ENCODE data around the gene PAK5.
"Not testable (repeated sequence)": the region's sequence is repeated elsewhere in the genome, so short reads cannot be mapped to it uniquely, and the experiment has no call there.

The PAK5 gene

DNA sequence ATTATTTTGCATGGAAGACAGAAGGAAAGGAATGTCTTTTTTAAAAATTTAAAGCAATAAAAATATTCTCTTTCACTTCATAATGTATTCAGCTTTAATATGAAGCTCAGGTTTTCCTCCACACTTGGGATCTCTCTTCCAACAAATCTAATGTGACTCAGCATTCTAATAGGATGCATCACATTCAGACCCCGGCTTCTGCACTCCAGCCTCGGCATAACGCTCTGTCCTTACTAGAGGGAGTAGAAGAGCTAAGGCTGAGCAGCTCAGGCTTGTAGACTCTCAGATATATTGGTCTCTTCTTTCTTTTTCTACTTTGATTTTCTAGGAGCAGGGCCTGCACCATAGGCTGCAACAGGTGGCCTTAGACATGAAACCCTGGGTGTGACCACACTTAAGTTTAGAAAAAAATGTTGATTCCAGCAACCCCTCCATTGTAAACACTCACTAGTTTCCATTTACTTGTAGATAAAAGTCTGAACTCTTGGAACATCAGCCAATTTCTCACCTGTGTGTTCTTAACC, 161.7 kb downstream of the PAK5 start:
- no peak for FAIRE-seq

DNA sequence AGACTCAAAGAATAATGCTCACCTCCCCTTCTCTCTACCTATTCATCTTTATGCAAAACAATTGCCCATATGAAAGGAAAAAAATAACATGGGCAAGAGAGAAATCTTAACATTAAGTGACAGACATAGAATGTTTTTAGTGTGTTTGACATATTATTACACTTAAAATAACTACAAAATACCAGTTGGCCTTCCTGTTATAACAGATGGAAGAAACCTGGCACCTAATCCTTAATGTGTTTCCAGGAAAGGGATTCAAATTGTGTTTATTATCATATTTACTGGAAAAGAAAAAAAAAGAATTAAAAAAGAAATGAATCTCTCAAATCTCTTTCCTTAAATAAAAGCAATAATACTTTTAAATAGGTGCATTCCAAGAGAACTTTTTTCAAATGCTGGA, 165.9 kb downstream of the PAK5 start:
- FAIRE-seq, result no peak

DNA sequence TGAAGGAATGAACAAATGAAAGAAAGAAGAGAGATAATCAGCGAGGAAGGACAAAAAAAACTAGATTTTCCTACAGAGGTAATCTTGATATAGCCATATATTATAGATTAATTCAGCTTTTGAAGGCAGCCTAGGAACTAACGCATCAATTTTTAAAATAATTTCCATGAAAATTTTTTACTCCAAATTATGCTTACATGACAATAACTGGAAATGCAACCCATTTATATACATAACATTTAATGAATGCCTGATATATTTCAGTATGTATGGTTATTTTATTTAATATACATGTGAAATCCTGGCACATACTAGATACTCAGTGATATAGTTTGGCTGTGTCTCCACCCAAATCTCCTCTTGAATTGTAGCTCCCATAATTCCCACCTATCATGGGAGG, 166.8 kb downstream of the PAK5 start:
- no peak for FAIRE-seq

DNA sequence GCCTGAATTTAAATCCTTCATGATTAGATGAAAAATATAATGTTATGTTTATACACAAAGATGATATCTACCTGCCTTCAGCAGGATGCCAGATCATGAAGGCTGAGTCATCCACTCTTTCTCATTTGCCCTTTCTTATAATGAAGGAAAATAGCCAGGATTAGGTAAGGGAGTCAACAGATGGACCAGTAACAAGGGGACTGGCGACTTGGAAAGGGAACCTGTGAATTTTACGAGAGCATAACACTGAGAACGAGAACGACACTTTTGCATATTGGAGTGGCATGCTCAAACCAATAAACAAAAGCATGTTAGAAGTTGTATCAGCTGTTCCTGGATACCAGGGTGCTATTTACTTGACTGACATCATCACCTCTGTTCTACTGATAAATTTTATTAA, 170.5 kb downstream of the PAK5 start:
- no peak for FAIRE-seq

DNA sequence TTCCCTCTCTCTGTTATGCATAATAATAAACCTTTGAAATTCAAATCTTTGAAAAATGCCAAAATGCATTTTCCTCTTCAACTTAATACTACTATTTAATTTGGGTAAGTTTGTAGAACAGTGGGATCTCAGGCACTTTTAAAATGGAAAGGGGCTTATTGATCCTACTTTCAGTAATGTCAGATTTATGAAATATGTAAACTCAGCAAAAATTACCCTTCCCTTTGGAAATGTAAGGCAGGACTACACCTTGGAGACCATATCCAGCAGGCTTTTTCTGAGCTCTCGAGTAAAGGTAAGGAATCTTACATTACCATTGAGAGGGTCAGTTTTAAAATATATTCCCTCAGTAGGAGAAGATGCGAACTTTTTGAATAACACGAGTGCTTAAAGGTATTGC, 175.5 kb downstream of the PAK5 start:
- FAIRE-seq, result no peak

DNA sequence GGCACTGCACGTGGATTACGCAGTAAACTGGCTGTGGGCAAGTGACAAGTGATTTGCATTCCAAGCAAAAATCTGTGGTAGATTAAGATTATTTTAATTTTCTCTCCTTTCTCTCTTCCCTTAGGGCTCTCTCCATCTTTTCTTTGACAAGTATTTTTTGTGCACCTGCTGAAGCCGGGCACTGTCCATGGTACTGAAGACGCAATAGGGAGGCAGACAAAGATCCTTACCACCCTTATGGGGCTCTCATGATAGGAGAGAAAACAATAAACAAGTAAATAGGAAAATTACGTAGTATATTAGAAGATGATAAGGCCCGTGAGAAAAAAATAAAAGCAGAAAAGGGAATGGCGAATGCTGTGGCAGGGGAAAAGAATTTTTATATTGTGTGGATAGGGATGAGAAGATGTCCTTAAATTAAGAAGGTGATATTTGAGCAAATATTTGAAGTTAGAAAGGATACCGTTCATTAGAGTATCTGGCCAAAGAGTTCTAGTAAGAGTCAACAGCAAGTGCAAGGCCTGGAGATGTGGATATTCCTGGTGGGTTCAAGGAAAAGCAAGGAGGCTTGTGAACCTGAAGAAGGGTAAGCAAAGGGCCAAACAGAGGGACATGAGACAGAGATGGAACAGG, 178.5 kb downstream of the PAK5 start:
- no peak for FAIRE-seq

DNA sequence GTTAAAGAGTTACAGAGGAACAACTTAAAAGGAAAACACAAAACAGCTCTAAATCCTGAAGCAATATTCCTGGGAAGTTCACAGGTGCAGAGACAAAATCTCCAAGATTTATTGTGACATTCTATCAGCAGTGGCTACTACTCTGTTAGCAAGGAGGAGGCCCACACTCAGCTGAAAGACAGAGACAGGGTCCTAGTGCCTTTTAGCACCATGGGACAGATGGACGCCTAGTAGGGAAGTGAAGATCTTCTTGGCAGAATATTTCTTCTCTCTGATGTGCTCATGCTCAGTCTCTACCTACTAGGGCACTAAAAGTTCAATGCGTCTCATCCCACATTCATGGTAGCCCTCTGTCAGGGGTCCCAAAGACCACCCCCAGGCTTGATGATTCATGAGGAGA, 191.1 kb downstream of the PAK5 start:
- no peak for FAIRE-seq

DNA sequence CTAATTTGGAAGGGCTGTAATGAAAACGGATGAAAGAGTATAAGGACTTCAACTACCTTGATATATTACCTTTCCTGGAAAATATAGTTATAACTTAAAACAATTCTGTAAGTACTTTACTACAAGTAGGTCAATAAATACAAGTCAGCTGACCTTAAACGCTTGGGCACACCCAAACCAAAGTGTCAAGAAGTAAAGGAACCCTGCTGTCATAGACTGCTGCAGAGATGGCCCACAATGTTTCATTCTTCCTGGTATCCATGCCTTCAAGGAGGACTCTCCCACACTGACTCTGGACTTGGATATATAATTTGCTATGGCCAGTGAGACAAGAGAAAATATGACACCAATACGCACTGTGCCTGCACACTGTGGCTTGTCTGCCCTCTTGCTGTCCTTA, 192.5 kb downstream of the PAK5 start:
- FAIRE-seq, result no peak

DNA sequence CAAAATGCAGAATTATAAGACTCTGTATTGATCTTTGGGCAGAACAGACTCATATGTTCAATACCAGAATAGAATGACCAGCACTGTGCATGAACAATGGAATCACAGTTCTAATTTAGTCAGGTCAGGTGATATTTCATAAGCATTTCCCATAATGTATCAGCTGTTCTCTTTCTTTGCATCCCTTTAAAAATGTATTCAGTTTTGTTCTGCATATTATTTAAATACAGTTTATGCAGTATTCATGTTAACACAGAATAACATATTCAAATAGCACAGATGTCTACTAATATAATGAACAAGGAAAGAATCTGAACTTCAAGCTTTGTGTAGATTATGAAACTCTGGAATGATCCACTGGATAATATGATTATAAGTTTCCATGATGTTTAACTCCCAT, 196.0 kb downstream of the PAK5 start:
- no peak for FAIRE-seq

DNA sequence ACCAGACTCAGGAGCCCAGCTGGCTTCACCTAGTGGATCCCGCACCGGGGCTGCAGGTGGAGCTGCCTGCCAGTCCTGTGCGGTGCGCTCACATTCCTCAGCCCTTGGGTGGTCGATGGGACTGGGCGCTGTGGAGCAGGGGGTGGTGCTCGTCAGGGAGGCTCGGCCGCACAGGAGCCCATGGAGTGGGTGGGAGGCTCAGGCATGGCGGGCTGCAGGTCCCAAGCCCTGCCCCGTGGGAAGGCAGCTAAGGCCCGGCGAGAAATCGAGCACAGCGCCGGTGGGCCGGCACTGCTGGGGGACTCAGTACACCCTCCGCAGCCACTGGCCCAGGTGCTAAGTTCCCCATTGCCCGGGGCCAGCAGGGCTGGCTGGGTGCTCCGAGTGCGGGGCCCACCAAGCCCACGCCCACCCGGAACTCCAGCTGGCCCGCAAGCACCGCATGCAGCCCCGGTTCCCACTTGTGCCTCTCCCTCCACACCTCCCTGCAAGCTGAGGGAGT, 197.3 kb downstream of the PAK5 start:
- not testable (repeated sequence) for FAIRE-seq

DNA sequence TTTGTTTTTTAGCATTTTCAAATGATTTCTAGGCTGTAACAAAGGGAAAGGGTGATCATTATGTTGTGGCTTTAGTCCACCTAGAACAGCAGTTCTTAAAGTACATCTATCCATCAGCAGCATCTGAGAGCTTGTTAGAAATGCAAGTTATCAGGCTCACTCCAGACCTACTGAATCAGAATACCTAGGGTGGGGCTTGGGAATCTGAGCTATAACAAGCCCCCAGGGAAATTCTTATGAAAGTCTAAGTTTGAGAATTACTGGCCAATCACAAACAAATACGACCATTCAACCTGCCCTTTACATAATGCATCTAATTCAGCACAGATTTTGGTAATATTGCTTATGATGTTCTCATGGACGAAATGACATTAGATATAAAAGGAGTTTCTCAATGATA, 201.0 kb downstream of the PAK5 start:
- FAIRE-seq, result no peak

DNA sequence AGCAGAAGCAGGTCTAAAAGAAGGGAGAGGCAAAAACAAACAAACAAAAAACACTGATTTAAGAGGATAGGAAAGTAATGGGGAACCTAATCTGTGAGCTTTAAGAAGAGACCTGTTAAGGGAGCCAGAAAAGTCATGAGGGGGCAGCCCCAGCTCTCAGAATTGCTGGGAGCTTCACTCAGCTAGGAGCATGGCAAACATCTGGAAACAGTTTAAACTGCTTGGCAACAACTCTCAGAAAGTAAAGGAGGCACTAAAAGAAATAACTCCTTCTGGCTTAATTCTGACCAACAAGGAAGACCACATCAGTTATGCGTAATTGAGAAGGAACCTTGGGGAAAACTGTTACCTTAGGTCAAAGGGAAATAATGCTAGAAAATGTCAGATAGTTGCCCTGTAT, 203.1 kb downstream of the PAK5 start:
- FAIRE-seq, result no peak

DNA sequence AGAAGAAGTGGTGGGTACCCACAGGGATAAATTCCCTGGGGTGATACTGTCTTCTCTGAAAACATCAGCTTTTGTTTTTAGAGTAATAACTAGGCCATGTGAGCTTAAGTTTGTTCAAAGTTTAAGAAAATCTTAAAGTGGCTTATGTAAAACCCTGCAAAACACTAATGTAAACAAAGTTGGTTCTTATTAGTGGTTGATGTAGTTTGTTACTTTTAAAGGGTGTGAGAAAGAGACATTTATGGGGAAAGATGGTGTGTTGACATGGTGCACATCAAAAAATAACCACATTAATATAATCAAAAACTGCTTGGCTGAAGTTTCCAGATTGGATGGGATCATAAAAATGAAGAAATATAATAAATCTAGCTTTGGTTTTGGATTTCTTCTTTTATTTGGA, 204.5 kb downstream of the PAK5 start:
- FAIRE-seq, result no peak

DNA sequence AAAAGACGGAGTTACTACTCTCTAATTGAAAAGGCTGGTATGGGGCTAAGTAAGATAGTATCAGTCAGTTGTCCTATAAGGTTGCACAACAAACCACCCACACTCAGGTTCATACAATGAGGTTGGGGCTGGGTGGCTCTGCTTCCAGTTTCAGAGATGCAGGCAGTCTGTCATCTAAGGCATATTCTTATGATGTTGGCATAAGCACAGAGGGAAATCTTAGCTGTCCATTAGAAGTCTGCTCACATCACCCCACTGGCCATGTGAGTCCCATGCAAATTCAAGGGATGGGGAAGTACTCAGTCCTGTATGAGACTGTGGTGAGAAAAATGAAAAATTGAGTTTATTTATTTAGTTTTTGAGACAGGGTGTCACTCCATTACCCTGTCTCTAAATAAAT, 205.9 kb downstream of the PAK5 start:
- no peak for FAIRE-seq

DNA sequence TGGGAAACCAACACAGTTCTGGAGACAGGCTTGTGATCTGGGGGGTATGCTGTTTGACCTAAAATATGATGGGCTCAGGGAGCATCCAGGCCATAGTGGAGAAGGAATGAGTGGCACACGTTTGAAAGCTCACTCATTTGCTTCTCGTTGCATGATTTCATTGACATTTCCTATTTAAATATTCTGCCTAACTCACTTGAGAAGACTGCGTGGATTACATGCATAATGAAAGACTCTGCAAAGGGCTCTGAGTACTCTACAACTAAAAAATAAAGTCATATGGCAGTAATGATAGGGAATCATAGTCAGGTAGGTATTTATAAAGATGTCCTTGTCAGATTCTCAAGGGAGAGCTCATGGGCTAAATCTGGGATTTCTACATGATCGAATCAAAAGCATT, 206.6 kb downstream of the PAK5 start:
- no peak for FAIRE-seq

DNA sequence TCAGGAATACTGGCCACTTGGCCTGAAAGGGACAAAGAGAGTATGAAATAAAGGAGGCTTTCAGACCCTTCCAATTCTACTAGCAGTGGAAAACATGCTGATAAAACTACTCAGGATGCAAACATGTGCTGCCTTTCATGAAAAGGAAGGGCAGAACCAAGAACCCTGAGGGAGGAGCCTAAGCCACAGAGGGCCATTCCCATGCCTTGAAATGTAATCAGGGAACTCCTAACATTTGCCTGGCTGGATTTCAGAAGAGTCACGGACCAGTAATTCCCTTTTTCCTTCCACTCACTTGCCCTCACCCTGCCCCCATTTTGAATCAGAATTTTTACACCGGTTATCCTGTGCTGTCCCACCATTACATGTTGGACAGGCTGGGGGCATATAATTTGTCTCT, 208.3 kb downstream of the PAK5 start:
- no peak for FAIRE-seq

DNA sequence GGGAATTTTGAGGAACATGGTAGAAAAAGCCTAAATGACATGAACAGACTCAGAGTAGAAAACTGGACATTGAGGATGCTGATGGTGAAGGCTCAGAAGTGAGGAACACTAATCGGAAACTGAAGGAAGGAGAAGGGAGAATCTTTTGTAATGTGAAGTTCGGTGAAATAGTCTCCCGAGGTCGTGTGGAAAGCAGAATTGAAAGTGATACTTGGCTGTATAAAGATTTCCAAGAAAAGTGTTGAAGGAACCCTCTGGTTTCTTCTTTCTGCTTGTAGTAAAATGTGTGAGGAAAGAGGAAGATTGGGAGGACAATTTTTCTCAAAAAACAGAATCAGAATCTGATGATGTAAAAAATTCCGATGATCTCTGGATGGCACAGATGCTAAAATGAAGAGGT, 209.0 kb downstream of the PAK5 start:
- no peak for FAIRE-seq

DNA sequence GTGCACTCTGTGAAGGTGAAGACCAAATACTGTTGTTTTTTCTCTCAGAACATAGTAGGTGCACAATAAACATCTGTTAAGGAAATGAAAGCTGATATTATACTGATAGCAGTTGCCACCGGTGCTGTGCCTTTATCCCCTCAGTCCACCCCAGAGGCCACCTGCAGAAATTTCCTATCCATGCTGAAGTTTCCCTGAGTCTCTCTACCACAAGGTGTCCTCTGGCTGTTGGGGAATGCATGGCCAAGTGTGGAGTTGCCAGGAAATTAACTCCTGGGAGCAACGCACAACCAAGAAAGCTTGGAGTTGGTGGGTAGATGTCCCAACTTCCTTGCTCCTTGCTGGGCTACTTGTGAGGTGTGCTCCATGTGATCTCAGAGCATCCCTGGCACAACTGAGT, 210.3 kb downstream of the PAK5 start:
- no peak for FAIRE-seq

DNA sequence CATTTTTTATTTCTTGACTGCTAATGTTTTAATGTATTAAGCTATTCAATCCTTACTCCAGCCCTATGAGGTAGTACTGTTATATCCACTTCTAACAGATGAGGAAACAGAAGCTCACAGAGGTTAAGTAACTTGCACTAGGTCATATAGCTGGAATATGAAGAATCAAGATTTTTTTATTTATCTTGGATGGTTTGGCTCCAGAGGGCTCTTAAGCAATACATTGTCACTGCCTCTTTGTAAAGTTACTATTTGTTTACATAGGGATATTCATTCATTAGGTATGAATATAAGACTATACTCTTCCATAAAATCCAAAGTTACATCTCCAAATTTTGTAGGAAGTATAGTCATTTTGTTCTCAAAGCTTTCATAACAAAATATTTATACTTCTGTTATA, 210.7 kb downstream of the PAK5 start:
- no peak for FAIRE-seq

DNA sequence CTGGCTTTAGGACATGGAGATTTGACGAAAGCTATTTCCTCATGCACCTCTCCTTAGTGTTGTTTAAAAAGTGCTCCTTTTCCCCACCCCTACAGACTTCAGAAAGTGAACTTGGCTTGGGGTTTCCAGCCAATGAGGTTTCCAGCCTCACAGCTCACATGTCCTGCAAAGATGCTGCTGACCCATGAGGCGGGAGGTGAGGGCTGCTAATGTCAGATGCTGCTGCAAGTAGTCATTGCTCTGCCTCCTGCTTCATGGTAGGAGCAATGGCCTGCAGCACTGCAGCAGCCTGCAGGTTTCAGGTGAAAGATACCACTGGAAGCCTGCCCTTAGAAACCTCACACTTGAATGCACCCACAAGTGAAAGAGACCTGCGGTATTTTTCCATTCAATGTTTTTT, 211.7 kb downstream of the PAK5 start:
- no peak for FAIRE-seq

DNA sequence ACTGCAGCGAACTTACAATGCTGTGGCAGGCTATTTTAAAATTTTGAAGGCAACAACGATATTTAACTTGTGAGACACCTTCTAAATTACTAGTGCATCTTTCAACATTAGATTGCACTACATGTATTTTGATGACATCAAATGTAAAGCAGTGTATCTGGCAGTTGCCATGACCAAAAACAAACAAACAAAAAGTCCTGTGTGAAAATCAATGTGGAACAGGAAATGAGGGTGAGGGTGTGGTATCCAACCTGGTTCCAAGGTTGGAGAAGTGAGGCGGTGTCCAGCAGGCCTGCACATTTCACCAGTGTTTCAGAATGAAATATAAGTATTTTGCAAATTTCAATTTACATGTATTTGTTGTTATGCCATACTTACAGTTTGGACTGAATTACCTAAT, 212.5 kb downstream of the PAK5 start:
- FAIRE-seq, result no peak

DNA sequence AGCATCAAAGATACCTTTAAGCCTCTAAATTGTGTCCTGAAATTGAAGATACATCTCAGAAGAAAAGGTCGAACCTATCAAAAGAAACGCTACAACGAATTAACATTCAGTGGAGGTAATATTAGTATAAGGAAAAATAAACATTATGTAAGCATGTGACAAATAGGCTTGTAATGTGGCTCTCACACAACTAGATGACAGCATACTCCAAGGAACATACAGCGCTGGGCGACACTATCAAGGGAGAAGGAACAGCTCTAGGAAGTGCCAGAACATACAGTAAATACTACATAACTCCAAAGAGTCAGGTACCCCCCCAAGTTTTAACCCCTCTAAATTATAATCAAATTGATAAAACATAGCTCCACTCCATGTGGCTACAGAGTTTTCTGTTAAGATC, 220.9 kb downstream of the PAK5 start:
- FAIRE-seq, result peak; percentile 46

DNA sequence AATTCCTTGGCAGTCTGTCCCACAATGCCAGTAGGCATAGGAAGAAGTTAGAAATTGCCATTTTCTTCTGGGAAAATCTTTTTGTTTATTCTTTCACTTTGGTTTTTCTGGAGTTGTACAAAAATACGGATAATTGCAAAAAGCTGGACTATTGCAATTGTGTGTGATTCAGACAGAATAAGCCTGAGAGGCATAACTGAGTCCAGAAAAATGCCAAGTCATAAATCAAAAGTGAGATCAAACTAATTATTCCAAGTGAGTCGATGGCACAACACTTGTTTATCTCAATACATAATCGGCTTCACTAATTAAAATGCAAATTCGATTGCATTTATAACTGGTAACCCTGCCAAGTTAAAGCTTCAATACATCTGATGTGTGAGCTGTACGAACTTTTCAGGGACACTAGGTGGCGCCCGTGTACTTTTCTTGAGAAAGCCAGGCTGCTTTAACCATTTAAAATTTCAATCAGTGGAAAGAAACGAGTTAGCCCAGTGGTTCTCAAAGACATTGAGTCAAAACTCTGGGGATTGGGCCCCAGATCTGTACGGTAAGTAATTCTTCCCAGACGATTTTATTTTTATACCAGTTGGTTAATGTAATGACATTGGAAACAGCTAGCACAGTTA, 221.9 kb downstream of the PAK5 start:
- peak; percentile 93 for FAIRE-seq

DNA sequence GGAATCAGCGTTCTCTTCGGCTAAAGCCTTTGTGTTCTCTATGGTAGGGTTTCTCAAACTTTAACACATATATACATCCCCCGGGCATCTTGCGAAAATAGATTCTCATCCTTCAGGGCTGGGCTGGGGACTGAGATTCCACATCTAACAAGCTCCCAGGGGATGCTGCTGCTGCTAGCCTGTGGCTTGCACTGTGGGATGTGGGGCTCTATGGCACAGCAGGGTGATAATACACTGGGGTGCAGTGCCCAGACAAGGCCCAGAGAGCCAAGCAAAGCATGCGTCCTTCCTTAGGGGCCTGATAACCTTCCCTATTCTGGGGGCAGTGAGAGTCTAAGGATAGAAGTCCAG, 222.4 kb downstream of the PAK5 start:
- no peak for FAIRE-seq
